Kidney (tissue), 14 donors: Measurements from ENCODE around the gene TMEM263. TPM values are rescaled to one million over a fixed set of nuclear protein-coding genes. Genes with fewer than 3 reads are reported as not detected.

Experiments used
- DNase-seq, 5 donors: peaks; one replicate each; pipeline ENCODE4 v3.0.0-alpha.2; 2013 to 2020
- FAIRE-seq: peaks from 2 replicates; lab custom pipeline; 2012; peaks lifted over from hg19 to GRCh38; lab: Jason Lieb, UNC
- H3K27ac ChIP-seq, 2 donors: one replicate each; pipeline ENCODE4 v1.7.0; 2013; ENCODE audit warnings: low read depth in 2 of 2, low read length in 2 of 2, inconsistent platforms in 1 of 2
- H3K27me3 ChIP-seq: one replicate; pipeline ENCODE4 v1.7.1; 2013; ENCODE audit warnings: low read length, inconsistent platforms; ENCODE audit not compliant: control insufficient read depth, insufficient read depth
- H3K36me3 ChIP-seq, 3 donors: one replicate each; pipeline versions ENCODE4 v1.7.0 to v1.7.1; 2013; ENCODE audit warnings: low read length in 3 of 3, control low read depth in 1 of 3, inconsistent platforms in 1 of 3; ENCODE audit not compliant: insufficient read depth in 3 of 3, control insufficient read depth in 2 of 3
- H3K4me1 ChIP-seq, 3 donors: one replicate each; pipeline versions ENCODE4 v1.7.0 to v1.7.1; 2013; ENCODE audit warnings: low read length in 3 of 3, inconsistent platforms in 1 of 3, low read depth in 1 of 3; ENCODE audit not compliant: control insufficient read depth in 2 of 3, insufficient read depth in 2 of 3
- H3K4me3 ChIP-seq, 3 donors: one replicate each; pipeline versions ENCODE4 v1.7.0 to v1.8.1; 2013; ENCODE audit warnings: low read length in 3 of 3, control low read depth in 1 of 3, inconsistent platforms in 1 of 3
- H3K9ac ChIP-seq, 3 donors: one replicate each; pipeline versions ENCODE4 v1.7.0 to v1.7.1; 2013; ENCODE audit warnings: low read length in 3 of 3, control low read depth in 1 of 3, inconsistent platforms in 1 of 3
- H3K9me3 ChIP-seq, 3 donors: one replicate each; pipeline versions ENCODE4 v1.7.0 to v1.7.1; 2013; ENCODE audit warnings: low read length in 3 of 3, control low read depth in 1 of 3, inconsistent platforms in 1 of 3; ENCODE audit not compliant: control insufficient read depth in 2 of 3, insufficient read depth in 1 of 3
- CTCF ChIP-seq: IDR thresholded peaks from 3 replicates; pipeline ENCODE4 v1.5.1; 2012; ENCODE audit warnings: mild to moderate bottlenecking, moderate library complexity, borderline replicate concordance; ENCODE audit not compliant: insufficient read depth; ENCODE audit errors: extremely low read depth
- intact Hi-C: fragments of 100-400 bp; cut with DNase I; formaldehyde crosslinking; loops from one replicate; pipeline ENCODE4 v1.11.1; 2022
- polyA plus RNA-seq: library from polyadenylated mRNA; stranded (reverse); fragments of 350-450 nt; fragmentation: Illumina TruSeq; extraction: RNeasy Lipid Tissue Mini Kit (QIAGEN cat#74804); gene quantifications from one replicate; pipeline ENCODE4 v1.2.3, GENCODE V29; 2014; ENCODE audit warnings: low read depth, low replicate concordance; ENCODE audit not compliant: insufficient read depth
- total RNA-seq: library from RNA; stranded (reverse); fragmentation: NEBNext Ultra II Directional; extraction: Animal tissue kit (Norgen Biotek cat#: 25700); gene quantifications from one replicate; pipeline ENCODE4 v1.2.1, GENCODE V29; 2021
- donor health status: control.
- donor health status: control.
- donor health status: control.
- donor health status: control.
- donor health status: control.
- donor health status: DM: yes; HTN: yes; CAD: no.
- donor health status: Normal renal cell carcinoma (clear cell type).

TMEM263 gene
- total and polyA plus RNA-seq, 2 donors from 2014 or later, result 28.7 to 43.1 TPM

DNA sequence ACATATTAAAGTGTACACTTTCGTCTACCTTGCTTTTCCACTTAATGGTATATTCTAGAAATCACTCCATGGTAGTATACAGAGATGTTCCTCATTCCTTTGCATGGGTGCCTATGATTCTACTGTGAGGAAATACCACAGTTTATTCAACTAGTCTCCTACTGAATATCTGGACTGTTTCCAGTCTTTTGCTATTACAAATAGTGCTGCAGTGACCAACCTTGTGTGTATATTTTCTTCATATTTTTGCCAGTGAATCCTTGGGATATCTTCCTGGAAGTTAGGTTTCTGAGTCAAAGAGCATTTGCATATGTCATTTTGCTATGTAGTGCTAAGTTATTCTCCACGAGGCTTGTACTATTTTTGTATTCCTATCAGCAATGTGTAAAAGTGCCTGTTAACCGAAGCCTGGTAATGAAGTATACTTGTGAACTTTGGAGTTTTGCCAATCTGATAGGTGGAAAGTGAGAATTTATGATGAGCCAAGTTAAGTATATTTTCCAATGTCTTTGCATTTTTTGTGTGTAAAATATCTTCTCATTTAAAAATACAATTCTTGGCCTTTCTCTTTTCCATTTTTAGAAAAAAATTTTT, 31.3 kb upstream of the TMEM263 start:
- DNase-seq (no peak), FAIRE-seq (no peak)
- intact Hi-C loops, result no loop called here
- Histone ChIP-seq H3K4me1 (no peaks in the 10 kb centered on the region), H3K9me3 (no peaks in the 10 kb centered on the region), H3K27ac (no peak overlapping the region), H3K4me3 (no peak overlapping the region), H3K9ac (no peak overlapping the region), H3K36me3 (no peaks in the 10 kb centered on the region), H3K27me3 (no peaks in the 10 kb centered on the region)
- TF ChIP-seq CTCF, result no peak

DNA sequence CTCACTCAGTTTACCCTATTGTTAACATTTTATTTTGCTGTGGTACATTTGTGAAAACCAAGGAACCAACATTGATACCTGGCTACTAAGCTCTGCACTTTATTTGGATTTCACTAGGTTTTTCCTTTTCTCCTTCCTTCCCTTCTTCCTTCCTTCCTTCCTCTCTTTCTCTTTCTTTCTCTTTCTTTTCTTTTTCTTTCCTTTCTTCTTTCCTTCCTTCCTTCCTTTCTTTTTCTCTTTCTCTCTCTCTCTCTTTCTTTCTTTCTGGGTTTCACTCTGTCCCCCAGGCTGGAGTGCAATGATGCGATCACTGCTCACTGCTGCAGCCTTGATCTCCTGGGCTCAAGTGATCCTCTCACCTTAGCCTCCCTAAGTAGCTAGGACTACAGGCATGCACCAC, 29.1 kb upstream of the TMEM263 start:
- intact Hi-C loops, result no loop called here
- Histone ChIP-seq H3K4me3 (no peak overlapping the region), H3K36me3 (no peaks in the 10 kb centered on the region), H3K27me3 (no peaks in the 10 kb centered on the region), H3K9ac (no peak overlapping the region), H3K9me3 (no peaks in the 10 kb centered on the region), H3K4me1 (no peaks in the 10 kb centered on the region), H3K27ac (no peak overlapping the region)
- no peak for TF ChIP-seq CTCF
- FAIRE-seq (no peak), DNase-seq (no peak)

- DNase-seq (no peak), FAIRE-seq (no peak)
- TF ChIP-seq CTCF, result no peak
- Histone ChIP-seq H3K4me3 (no peak overlapping the region), H3K27ac (no peak overlapping the region), H3K4me1 (no peaks in the 10 kb centered on the region), H3K27me3 (no peaks in the 10 kb centered on the region), H3K9ac (no peak overlapping the region), H3K36me3 (no peaks in the 10 kb centered on the region), H3K9me3 (no peaks in the 10 kb centered on the region)
- intact Hi-C loops, result no loop called here
Measured at GRCh38 chr12:106934277-106934676, 21.4 kb upstream of the TMEM263 start.
